SK-N-MC (cell line): ENCODE results near the gene NHSL2.

Source experiments
- EZH2 ChIP-seq: fragments of 200-600 bp; sonication (generic); IDR thresholded peaks from one replicate; pipeline ENCODE4 v1.6.1; 2017; ENCODE audit warnings: antibody characterized with exemption
- POLR2AphosphoS5 ChIP-seq: IDR thresholded peaks from 2 replicates; pipeline ENCODE4 v1.6.1; 2012; ENCODE audit warnings: mild to moderate bottlenecking, low read depth, low read length, borderline replicate concordance

- TF ChIP-seq POLR2AphosphoS5 (no peak), EZH2 (no peak)
These were observed 210.7 kb downstream of the NHSL2 start for GRCh38 chrX:72121383-72121782.
